GM23338 (cell line): ENCODE measurements around the gene ADSS1. TPM values are rescaled to one million over a fixed set of nuclear protein-coding genes. Genes with fewer than 3 reads are reported as not detected.
A peak's percentile ranks its signal among the peaks of the same experiment; 100 is the strongest.

Experiments used
- ATAC-seq: fragments of 200-7000 bp; cut with Tn5 transposase; 3 replicates; pipeline ENCODE4 v1.9.1; 2020
- DNase-seq: peaks from one replicate; pipeline ENCODE4 v3.0.0-alpha.2; 2015; ENCODE audit warnings: low spot score
- H2AFZ ChIP-seq: fragments of 200-600 bp; sonication (generic); 2 replicates; pipeline ENCODE4 v1.8.0; 2016; ENCODE audit warnings: antibody characterized with exemption, mild to moderate bottlenecking, moderate library complexity
- H3F3A ChIP-seq: fragments of 200-600 bp; sonication (generic); replicated peaks from 2 replicates; pipeline ENCODE4 v1.8.0; 2017; ENCODE audit warnings: antibody characterized with exemption, mixed run types, low read depth
- H3K27ac ChIP-seq: fragments of 200-600 bp; sonication (generic); 2 replicates; pipeline ENCODE4 v1.6.1; 2016; ENCODE audit warnings: low read depth
- H3K27me3 ChIP-seq: fragments of 200-600 bp; sonication (generic); 2 replicates; pipeline ENCODE4 v1.8.0; 2016; ENCODE audit warnings: mild to moderate bottlenecking, mixed run types, moderate library complexity; ENCODE audit not compliant: insufficient read depth
- H3K36me3 ChIP-seq: fragments of 200-600 bp; sonication (generic); 2 replicates; pipeline ENCODE4 v1.8.0; 2016; ENCODE audit warnings: mild to moderate bottlenecking; ENCODE audit not compliant: insufficient read depth
- H3K4me1 ChIP-seq: fragments of 200-600 bp; sonication (generic); 2 replicates; pipeline ENCODE4 v1.8.0; 2016; ENCODE audit warnings: mild to moderate bottlenecking, moderate library complexity; ENCODE audit not compliant: insufficient read depth
- H3K4me2 ChIP-seq: fragments of 200-600 bp; sonication (generic); 2 replicates; pipeline ENCODE4 v1.7.1; 2017; ENCODE audit warnings: mixed run types
- H3K4me3 ChIP-seq: fragments of 200-600 bp; sonication (generic); 2 replicates; pipeline ENCODE4 v1.6.1; 2016; ENCODE audit warnings: mixed run types
- H3K79me2 ChIP-seq: fragments of 200-600 bp; sonication (generic); replicated peaks from 2 replicates; pipeline ENCODE4 v1.8.0; 2017; ENCODE audit warnings: mild to moderate bottlenecking; ENCODE audit not compliant: insufficient read depth
- H3K9me2 ChIP-seq: fragments of 200-600 bp; sonication (generic); 2 replicates; pipeline ENCODE4 v1.8.0; 2017; ENCODE audit not compliant: insufficient read depth
- H4K20me1 ChIP-seq: fragments of 200-600 bp; sonication (generic); replicated peaks from 2 replicates; pipeline ENCODE4 v1.8.0; 2017; ENCODE audit warnings: mild to moderate bottlenecking; ENCODE audit not compliant: insufficient read depth
- H3K27ac Mint-ChIP-seq: 2 replicates; pipeline ENCODE4 v1.8.0; 2020; ENCODE audit warnings: inconsistent platforms, mild to moderate bottlenecking, moderate library complexity, mixed read lengths
- H3K27me3 Mint-ChIP-seq: 3 replicates; pipeline ENCODE4 v1.8.0; 2022; ENCODE audit warnings: low read depth, mild to moderate bottlenecking, moderate library complexity, mixed read lengths, inconsistent platforms; ENCODE audit not compliant: insufficient read depth, poor library complexity
- H3K36me3 Mint-ChIP-seq: 3 replicates; pipeline ENCODE4 v1.8.0; 2021; ENCODE audit warnings: low read depth, mild to moderate bottlenecking, inconsistent platforms, moderate library complexity, mixed read lengths
- H3K4me1 Mint-ChIP-seq: 3 replicates; pipeline ENCODE4 v1.8.0; 2020; ENCODE audit warnings: mild to moderate bottlenecking, inconsistent platforms, mixed read lengths
- H3K4me3 Mint-ChIP-seq: 3 replicates; pipeline ENCODE4 v1.8.0; 2021; ENCODE audit warnings: moderate library complexity, mild to moderate bottlenecking, inconsistent platforms, mixed read lengths
- H3K9me3 Mint-ChIP-seq: 3 replicates; pipeline ENCODE4 v1.8.0; 2020; ENCODE audit warnings: moderate library complexity, mild to moderate bottlenecking, inconsistent platforms, mixed read lengths
- CREB1 ChIP-seq: fragments of 250-450 bp; sonication (Bioruptor Pico); IDR thresholded peaks from 2 replicates; pipeline ENCODE4 v1.5.0; 2020; ENCODE audit warnings: low read depth, mild to moderate bottlenecking, moderate library complexity
- CTCF ChIP-seq, 2 experiments: fragments of 200-600 bp in 1 of 2; sonication (generic) in 1 of 2; conservative IDR thresholded peaks; 2 replicates each; pipeline versions ENCODE4 v1.5.1 to v1.6.1; 2016 to 2017; ENCODE audit warnings: antibody characterized with exemption in 2 of 2, low read depth in 2 of 2, mild to moderate bottlenecking in 2 of 2, moderate library complexity in 1 of 2
- ETS1 ChIP-seq: IDR thresholded peaks from 2 replicates; pipeline ENCODE4 v1.6.1; 2016; ENCODE audit warnings: antibody characterized with exemption
- JUNB ChIP-seq: IDR thresholded peaks from one replicate; pipeline ENCODE4 v1.6.1; 2016; ENCODE audit warnings: antibody characterized with exemption; ENCODE audit not compliant: unreplicated experiment
- STAT1 ChIP-seq: IDR thresholded peaks from one replicate; pipeline ENCODE4 v1.6.1; 2016; ENCODE audit warnings: antibody characterized with exemption; ENCODE audit not compliant: unreplicated experiment
- ZNF114 ChIP-seq: fragments of 250-450 bp; sonication (Bioruptor Pico); IDR thresholded peaks from 2 replicates; pipeline ENCODE4 v1.5.0; 2020; ENCODE audit warnings: mild to moderate bottlenecking, moderate library complexity
- polyA plus RNA-seq: library from polyadenylated mRNA; unstranded; fragments of >200 nt; fragmentation: Nextera tagmentation; extraction: Ambion mirVana; gene quantifications from 2 replicates; pipeline ENCODE4 v1.2.1, GENCODE V29; 2016
- total RNA-seq: library from RNA; depleted of rRNA; stranded (reverse); fragments of >200 nt; shearing (Covaris generic); gene quantifications from 2 replicates; pipeline ENCODE4 v1.2.3, GENCODE V29; 2014

The ADSS1 gene
- total and polyA plus RNA-seq, 2 experiments from 2014 or later, result 9.5 to 11.6 TPM

GRCh38 chr14:104680806-104681688, 43.0 kb upstream of the ADSS1 start:
- Histone ChIP-seq H2AFZ (0 out of 2 replicates have a peak overlapping the region, but pooled peaks have one; percentile 34), H3K4me2 (peak overlapping the region; percentile 78), H3K9me2 (no peaks in the 10 kb centered on the region), H3K36me3 (no peaks in the 10 kb centered on the region), H3K4me3 (peak overlapping the region; percentile 48; the same call in 1 of the 2 replicates), H3F3A (peaks cover 27% of the 10 kb centered on the region), H3K27ac (peak overlapping the region; percentile 99), H3K27me3 (no peaks in the 10 kb centered on the region), H3K79me2 (no peaks in the 10 kb centered on the region), H3K4me1 (peaks cover 58% of the 10 kb centered on the region), H4K20me1 (no peaks in the 10 kb centered on the region)
- Mint-ChIP-seq H3K4me3 (peak overlapping the region; percentile 62), H3K27ac (peak overlapping the region; percentile 81), H3K36me3 (no peaks in the 10 kb centered on the region; the same call in 2 of the 3 replicates), H3K9me3 (no peaks in the 10 kb centered on the region), H3K27me3 (peaks cover 30% of the 10 kb centered on the region), H3K4me1 (peaks cover 63% of the 10 kb centered on the region)
- no peak for DNase-seq
- ATAC-seq, result peak; percentile 2
- TF ChIP-seq CREB1 (no peak), JUNB (no peak), CTCF (conservative IDR thresholded peaks at IDR 0.05; ENCODE audit: low read depth in 2 of 2) (peak; percentile 46 to 56)

- Histone ChIP-seq H3K4me3 (peak overlapping the region; percentile 48), H4K20me1 (no peaks in the 10 kb centered on the region), H3K9me2 (no peaks in the 10 kb centered on the region), H3K4me2 (peak overlapping the region; percentile 78), H3K4me1 (peaks cover 52% of the 10 kb centered on the region), H3K27ac (peak overlapping the region; percentile 99), H3K36me3 (no peaks in the 10 kb centered on the region), H2AFZ (no peak overlapping the region), H3K27me3 (no peaks in the 10 kb centered on the region), H3F3A (peaks cover 24% of the 10 kb centered on the region), H3K79me2 (no peaks in the 10 kb centered on the region)
- H3K4me3 Mint-ChIP-seq, result peak overlapping the region; percentile 62
- peaks cover 28% of the 10 kb centered on the region for H3K27me3 Mint-ChIP-seq
- H3K4me1 Mint-ChIP-seq, result peaks cover 57% of the 10 kb centered on the region
- H3K27ac Mint-ChIP-seq, result peak overlapping the region; percentile 81
- H3K9me3 Mint-ChIP-seq, result no peaks in the 10 kb centered on the region
- ATAC-seq (peak; percentile 28), DNase-seq (peak; percentile 94)
- TF ChIP-seq ETS1 (0 out of 2 replicates have a peak, but pooled peaks have one; percentile 29), ZNF114 (CRISPR knock-in tag) (no peak), STAT1 (no peak), CTCF (conservative IDR thresholded peaks at IDR 0.05; ENCODE audit: low read depth in 2 of 2) (no peak), CREB1 (no peak)
- no peaks in the 10 kb centered on the region; the same call in 2 of the 3 replicates for H3K36me3 Mint-ChIP-seq
These were observed 42.3 kb upstream of the ADSS1 start for GRCh38 chr14:104681689-104682074.
